ENCODE results near the gene PDP2. TPM values are rescaled to one million over a fixed set of nuclear protein-coding genes. Genes with fewer than 3 reads are reported as not detected.

The PDP2 gene
- total RNA-seq (2022; extraction: Qiagen RNA extraction; ENCODE audit: low read depth): 4.0 to 7.2 TPM (median 5.8 TPM) in 5 replicates

GRCh38 chr16:66880288-66881013 lies at the start of gene PDP2:
PDP2 (plus strand) TSS chr16:66880515; CDS start chr16:66884285, 3,770 bp downstream.

GRCh38 chr16:66844342-66845079 lies 35.8 kb upstream of the PDP2 start, which contains the start of gene CA7:
CA7 (plus strand) TSS chr16:66844414; CDS start chr16:66844488, 74 bp downstream.

GRCh38 chr16:66918803-66919568 lies 38.7 kb downstream of the PDP2 start, which contains the start of gene CDH16:
CDH16 (minus strand) TSS chr16:66918885; CDS start chr16:66918065, 820 bp downstream.

GRCh38 chr16:66925322-66925840 lies 45.1 kb downstream of the PDP2 start, which contains the start of gene RRAD:
RRAD (minus strand) TSS chr16:66925535; CDS start chr16:66925179, 356 bp downstream.

GRCh38 chr16:66934138-66934838 lies 54.0 kb downstream of the PDP2 start, which contains the start of gene CIAO2B:
CIAO2B (minus strand) TSS chr16:66934402; CDS start chr16:66934364, 38 bp downstream.

GRCh38 chr16:66935314-66936011 lies 55.1 kb downstream of the PDP2 start, which contains the start of gene CES2:
CES2 (plus strand) TSS chr16:66935516; CDS start chr16:66935636, 120 bp downstream.

Other genes with a start within 250 kb of the PDP2 start
- gene CMTM4, start 183.8 kb upstream of the PDP2 start, total RNA-seq (2022; extraction: Qiagen RNA extraction; ENCODE audit: low read depth): 17.0 to 34.1 TPM (median 31.2 TPM) in 5 replicates
- gene DYNC1LI2, start 128.9 kb upstream of the PDP2 start, total RNA-seq (2022; extraction: Qiagen RNA extraction; ENCODE audit: low read depth): 32.0 to 53.2 TPM (median 50.5 TPM) in 5 replicates
- gene TERB1, start 78.9 kb upstream of the PDP2 start, total RNA-seq (2022; extraction: Qiagen RNA extraction; ENCODE audit: low read depth): not detected in 5 replicates
- 39.8 to 75.2 TPM (median 70.2 TPM) in 5 replicates for gene NAE1, start 49.5 kb upstream of the PDP2 start, total RNA-seq (2022; extraction: Qiagen RNA extraction; ENCODE audit: low read depth)
- not detected in 5 replicates for gene CA7, start 36.1 kb upstream of the PDP2 start, total RNA-seq (2022; extraction: Qiagen RNA extraction; ENCODE audit: low read depth)
- 0.21 to 0.42 TPM (median 0.25 TPM) in 5 replicates for gene CDH16, start 38.4 kb downstream of the PDP2 start, total RNA-seq (2022; extraction: Qiagen RNA extraction; ENCODE audit: low read depth)
- 7.4 to 17.6 TPM (median 12.5 TPM) in 5 replicates for gene RRAD, start 45.0 kb downstream of the PDP2 start, total RNA-seq (2022; extraction: Qiagen RNA extraction; ENCODE audit: low read depth)
- 127 to 184 TPM (median 169 TPM) in 5 replicates for gene CIAO2B, start 53.9 kb downstream of the PDP2 start, total RNA-seq (2022; extraction: Qiagen RNA extraction; ENCODE audit: low read depth)
- gene CES2, start 55.0 kb downstream of the PDP2 start, total RNA-seq (2022; extraction: Qiagen RNA extraction; ENCODE audit: low read depth): 25.7 to 32.6 TPM (median 30.3 TPM) in 5 replicates
- gene CES3, start 80.8 kb downstream of the PDP2 start, total RNA-seq (2022; extraction: Qiagen RNA extraction; ENCODE audit: low read depth): 1.5 to 2.2 TPM (median 1.9 TPM) in 5 replicates
- gene CES4A, start 108.1 kb downstream of the PDP2 start, total RNA-seq (2022; extraction: Qiagen RNA extraction; ENCODE audit: low read depth): 1.4 to 2.1 TPM (median 1.6 TPM) in 5 replicates
- gene CBFB, start 148.6 kb downstream of the PDP2 start, total RNA-seq (2022; extraction: Qiagen RNA extraction; ENCODE audit: low read depth): 46.6 to 57.3 TPM (median 50.3 TPM) in 5 replicates
- gene PHAF1, start 229.4 kb downstream of the PDP2 start, total RNA-seq (2022; extraction: Qiagen RNA extraction; ENCODE audit: low read depth): 22.5 to 25.5 TPM (median 24.4 TPM) in 5 replicates

Data from A549 treated with RU486 at 1 μM for 4 hours (cell line).